GM23248 (cell line): ENCODE measurements around the gene DNHD1. TPM values are rescaled to one million over a fixed set of nuclear protein-coding genes. Genes with fewer than 3 reads are reported as not detected.

ENCODE experiments used
- DNase-seq: peaks from one replicate; pipeline ENCODE4 v3.0.0-alpha.2; 2015
- H2AFZ ChIP-seq: fragments of 200-600 bp; sonication (generic); 2 replicates; pipeline ENCODE4 v1.6.1; 2016; ENCODE audit warnings: antibody characterized with exemption
- H3F3A ChIP-seq: fragments of 200-600 bp; sonication (generic); 2 replicates; pipeline ENCODE4 v1.6.1; 2016; ENCODE audit warnings: mild to moderate bottlenecking, antibody characterized with exemption, mixed run types; ENCODE audit not compliant: insufficient read depth
- H3K27ac ChIP-seq: fragments of 200-600 bp; sonication (generic); 2 replicates; pipeline ENCODE4 v1.5.1; 2016; ENCODE audit warnings: mild to moderate bottlenecking
- H3K27me3 ChIP-seq: fragments of 200-600 bp; sonication (generic); replicated peaks from 2 replicates; pipeline ENCODE4 v1.6.1; 2016; ENCODE audit warnings: mild to moderate bottlenecking; ENCODE audit not compliant: insufficient read depth
- H3K36me3 ChIP-seq: fragments of 200-600 bp; sonication (generic); 2 replicates; pipeline ENCODE4 v1.6.1; 2016; ENCODE audit warnings: low read depth, mild to moderate bottlenecking
- H3K4me1 ChIP-seq: fragments of 200-600 bp; sonication (generic); 2 replicates; pipeline ENCODE4 v1.6.1; 2016; ENCODE audit warnings: mild to moderate bottlenecking; ENCODE audit not compliant: insufficient read depth
- H3K4me2 ChIP-seq: fragments of 200-600 bp; sonication (generic); one replicate; pipeline ENCODE4 v1.6.1; 2016; ENCODE audit warnings: mild to moderate bottlenecking; ENCODE audit not compliant: unreplicated experiment
- H3K4me3 ChIP-seq: fragments of 200-600 bp; sonication (generic); 2 replicates; pipeline ENCODE4 v1.5.1; 2016; ENCODE audit warnings: mild to moderate bottlenecking
- H3K79me2 ChIP-seq: fragments of 200-600 bp; sonication (generic); 2 replicates; pipeline ENCODE4 v1.6.1; 2016; ENCODE audit warnings: mild to moderate bottlenecking; ENCODE audit not compliant: insufficient read depth
- H3K9ac ChIP-seq: fragments of 200-600 bp; sonication (generic); 2 replicates; pipeline ENCODE4 v1.6.1; 2016; ENCODE audit warnings: mild to moderate bottlenecking
- H3K9me2 ChIP-seq: fragments of 200-600 bp; sonication (generic); 2 replicates; pipeline ENCODE4 v1.6.1; 2016; ENCODE audit warnings: mixed run types, mild to moderate bottlenecking, moderate library complexity; ENCODE audit not compliant: insufficient read depth
- H3K9me3 ChIP-seq: fragments of 200-600 bp; sonication (generic); one replicate; pipeline ENCODE4 v1.6.1; 2017; ENCODE audit warnings: low read depth
- H4K20me1 ChIP-seq: fragments of 200-600 bp; sonication (generic); 2 replicates; pipeline ENCODE4 v1.6.0; 2016; ENCODE audit not compliant: insufficient read depth
- EZH2 ChIP-seq: fragments of 200-600 bp; sonication (generic); IDR thresholded peaks from 2 replicates; pipeline ENCODE4 v1.6.1; 2018; ENCODE audit warnings: antibody characterized with exemption, mild to moderate bottlenecking; ENCODE audit not compliant: insufficient read depth, poor library complexity, severe bottlenecking
- EZH2phosphoT487 ChIP-seq: fragments of 200-600 bp; sonication (generic); IDR thresholded peaks from 2 replicates; pipeline ENCODE4 v1.6.1; 2018; ENCODE audit warnings: antibody characterized with exemption, moderate library complexity, mild to moderate bottlenecking, low read depth; ENCODE audit not compliant: insufficient read depth
- WGBS, 2 experiments: methylation state at CpG; one replicate each; pipeline ENCODE4 v1.1.6; 2015 to 2017; ENCODE audit warnings: low lambda C conversion rate in 2 of 2, low coverage in 1 of 2; ENCODE audit errors: missing lambda C conversion rate in 2 of 2; 5-methylcytosine and 5-hydroxymethylcytosine counted together
- in situ Hi-C: fragments of 300-500 bp; cut with MboI; formaldehyde crosslinking; loops from 2 replicates; pipeline ENCODE4 v1.15.0; 2020
- polyA plus RNA-seq: library from polyadenylated mRNA; unstranded; fragments of >200 nt; fragmentation: Nextera tagmentation; extraction: Ambion mirVana; gene quantifications from 2 replicates; pipeline ENCODE4 v1.2.1, GENCODE V29; 2016
- total RNA-seq: library from RNA; depleted of rRNA; stranded (reverse); fragments of >200 nt; shearing (Covaris generic); gene quantifications from 2 replicates; pipeline ENCODE4 v1.2.3, GENCODE V29; 2014

DNHD1 gene
- total and polyA plus RNA-seq, 2 experiments from 2014 or later = 1.1 to 2.2 TPM

- peaks cover 7% of the 10 kb centered on the region for H3F3A ChIP-seq
- no peak for TF ChIP-seq EZH2
- TF ChIP-seq EZH2phosphoT487 = no peak
- no peak overlapping the region for H3K9ac ChIP-seq
- H3K27me3 ChIP-seq = no peaks in the 10 kb centered on the region
- 59 to 70% methylated on average over 1 of the region's 1 CpG for WGBS, 2 experiments
- no peak overlapping the region for H2AFZ ChIP-seq
- H3K9me2 ChIP-seq = no peaks in the 10 kb centered on the region
- no peak overlapping the region for H3K4me2 ChIP-seq
- peaks cover 36% of the 10 kb centered on the region; the same call in 1 of the 2 replicates for H3K36me3 ChIP-seq
- H3K79me2 ChIP-seq = peaks cover 72% of the 10 kb centered on the region
- peaks cover 8% of the 10 kb centered on the region for H3K4me1 ChIP-seq
- H3K27ac ChIP-seq = no peak overlapping the region
- no peak for DNase-seq
- no peaks in the 10 kb centered on the region for H4K20me1 ChIP-seq
- in situ Hi-C loops = no loop called here
- H3K9me3 ChIP-seq = no peaks in the 10 kb centered on the region
- H3K4me3 ChIP-seq = no peak overlapping the region
Observed at GRCh38 chr11:6599449-6599848, 102.4 kb downstream of the DNHD1 start.

GRCh38 chr11:6599881-6600390, 102.9 kb downstream of the DNHD1 start:
- H3K36me3 ChIP-seq = peaks cover 36% of the 10 kb centered on the region; the same call in 1 of the 2 replicates
- no peak for DNase-seq
- H3K9ac ChIP-seq = no peak overlapping the region
- H3K4me3 ChIP-seq = no peak overlapping the region
- no peak overlapping the region for H3K4me2 ChIP-seq
- no peak overlapping the region for H3K27ac ChIP-seq
- H4K20me1 ChIP-seq = no peaks in the 10 kb centered on the region
- no peak for TF ChIP-seq EZH2
- no peak for TF ChIP-seq EZH2phosphoT487
- H3K9me3 ChIP-seq = no peaks in the 10 kb centered on the region
- H3K9me2 ChIP-seq = no peaks in the 10 kb centered on the region
- peaks cover 12% of the 10 kb centered on the region for H3F3A ChIP-seq
- H3K79me2 ChIP-seq = peaks cover 77% of the 10 kb centered on the region
- peaks cover 9% of the 10 kb centered on the region for H3K4me1 ChIP-seq
- H3K27me3 ChIP-seq = no peaks in the 10 kb centered on the region
- in situ Hi-C loops = no loop called here
- no peak overlapping the region for H2AFZ ChIP-seq
- WGBS, 2 experiments = 79 to 87% methylated on average over 2 of the region's 2 CpGs

GRCh38 chr11:6601041-6601461, 104.0 kb downstream of the DNHD1 start:
- in situ Hi-C loops = no loop called here
- no peak overlapping the region for H3K9ac ChIP-seq

GRCh38 chr11:6602096-6602940, 105.2 kb downstream of the DNHD1 start:
- in situ Hi-C loops = no loop called here
- Histone ChIP-seq H3K4me1 (peaks cover 31% of the 10 kb centered on the region), H4K20me1 (no peaks in the 10 kb centered on the region), H3K4me3 (peak overlapping the region; percentile 96), H3K79me2 (peaks cover 94% of the 10 kb centered on the region), H3K9me3 (no peaks in the 10 kb centered on the region), H3K27ac (0 out of 2 replicates have a peak overlapping the region, but pooled peaks have one; percentile 5), H3K36me3 (peaks cover 26% of the 10 kb centered on the region; the same call in 1 of the 2 replicates), H3K4me2 (peak overlapping the region; percentile 89), H3K9ac (peak overlapping the region; percentile 88), H3F3A (peaks cover 32% of the 10 kb centered on the region), H2AFZ (peak overlapping the region; percentile 90), H3K27me3 (no peaks in the 10 kb centered on the region), H3K9me2 (no peaks in the 10 kb centered on the region)
- DNase-seq = peak; percentile 44
- TF ChIP-seq EZH2 (no peak), EZH2phosphoT487 (no peak)
- 34 to 44% methylated on average over 7 of the region's 7 CpGs for WGBS, 2 experiments

More at GRCh38 chr11:6601041-6601461, 104.0 kb downstream of the DNHD1 start:
- DNase-seq = no peak
- Histone ChIP-seq H3K4me3 (no peak overlapping the region), H3K4me1 (peaks cover 20% of the 10 kb centered on the region), H3F3A (peaks cover 23% of the 10 kb centered on the region), H3K79me2 (peaks cover 88% of the 10 kb centered on the region), H3K4me2 (no peak overlapping the region), H3K27ac (no peak overlapping the region), H3K9me3 (no peaks in the 10 kb centered on the region), H3K9me2 (no peaks in the 10 kb centered on the region), H3K27me3 (no peaks in the 10 kb centered on the region), H4K20me1 (no peaks in the 10 kb centered on the region), H2AFZ (no peak overlapping the region), H3K36me3 (peaks cover 29% of the 10 kb centered on the region; the same call in 1 of the 2 replicates)
- TF ChIP-seq EZH2 (no peak), EZH2phosphoT487 (no peak)
- WGBS, 2 experiments = 94 to 97% methylated on average over 13 of the region's 13 CpGs
